Measurements from ENCODE around the gene ADGRB2.
A peak's percentile ranks its signal among the peaks of the same experiment; 100 is the strongest.

Gene ADGRB2

GRCh38 chr1:31702836-31703404 is 61.2 kb downstream of the ADGRB2 start:
- Mint-ChIP-seq H3K9me3 (no peaks in the 10 kb centered on the region), H3K36me3 (no peaks in the 10 kb centered on the region), H3K27ac (no peak overlapping the region), H3K4me1 (peaks cover 29% of the 10 kb centered on the region), H3K27me3 (peaks cover 19% of the 10 kb centered on the region), H3K4me3 (no peak overlapping the region)
- DNase-seq (ENCODE audit: low spot score in 2 of 2), result no peak
- ATAC-seq (ENCODE audit: low read depth), result no peak

- Mint-ChIP-seq H3K4me1 (peaks cover 23% of the 10 kb centered on the region), H3K4me3 (no peak overlapping the region), H3K9me3 (no peaks in the 10 kb centered on the region), H3K27ac (no peak overlapping the region), H3K36me3 (no peaks in the 10 kb centered on the region), H3K27me3 (peaks cover 15% of the 10 kb centered on the region)
- DNase-seq (ENCODE audit: low spot score in 2 of 2) (no peak), ATAC-seq (ENCODE audit: low read depth) (no peak)
These were observed 62.9 kb downstream of the ADGRB2 start for GRCh38 chr1:31701091-31701736.

- no peaks in the 10 kb centered on the region for H3K9me3 Mint-ChIP-seq
- H3K4me3 Mint-ChIP-seq, result no peak overlapping the region
- no peak for DNase-seq (ENCODE audit: low spot score in 2 of 2)
- H3K36me3 Mint-ChIP-seq, result no peaks in the 10 kb centered on the region
- H3K4me1 Mint-ChIP-seq, result peaks cover 25% of the 10 kb centered on the region
- ATAC-seq (ENCODE audit: low read depth), result no peak
- H3K27ac Mint-ChIP-seq, result no peak overlapping the region
- H3K27me3 Mint-ChIP-seq, result peaks cover 11% of the 10 kb centered on the region
These were observed 63.6 kb downstream of the ADGRB2 start for GRCh38 chr1:31700468-31701090.

GRCh38 chr1:31699341-31699891 is 64.7 kb downstream of the ADGRB2 start:
- Mint-ChIP-seq H3K4me1 (peaks cover 18% of the 10 kb centered on the region), H3K9me3 (no peaks in the 10 kb centered on the region), H3K36me3 (no peaks in the 10 kb centered on the region), H3K27ac (no peak overlapping the region), H3K27me3 (peaks cover 5% of the 10 kb centered on the region), H3K4me3 (peak overlapping the region; percentile 0)
- no peak for DNase-seq (ENCODE audit: low spot score in 2 of 2)
- ATAC-seq (ENCODE audit: low read depth), result peak; percentile 82

GRCh38 chr1:31697369-31697984 is 66.7 kb downstream of the ADGRB2 start:
- ATAC-seq (ENCODE audit: low read depth), result no peak
- Mint-ChIP-seq H3K27ac (no peak overlapping the region), H3K9me3 (no peaks in the 10 kb centered on the region), H3K36me3 (no peaks in the 10 kb centered on the region), H3K4me3 (no peak overlapping the region), H3K27me3 (peaks cover 6% of the 10 kb centered on the region), H3K4me1 (peaks cover 17% of the 10 kb centered on the region)
- DNase-seq (ENCODE audit: low spot score in 2 of 2), result no peak

- H3K4me3 Mint-ChIP-seq, result no peak overlapping the region
- no peaks in the 10 kb centered on the region for H3K36me3 Mint-ChIP-seq
- peaks cover 17% of the 10 kb centered on the region for H3K4me1 Mint-ChIP-seq
- H3K27ac Mint-ChIP-seq, result no peak overlapping the region
- ATAC-seq (ENCODE audit: low read depth) (no peak), DNase-seq (ENCODE audit: low spot score in 2 of 2) (no peak)
- peaks cover 7% of the 10 kb centered on the region for H3K27me3 Mint-ChIP-seq
- no peaks in the 10 kb centered on the region for H3K9me3 Mint-ChIP-seq
These were observed 67.9 kb downstream of the ADGRB2 start for GRCh38 chr1:31696242-31696641.

- Mint-ChIP-seq H3K4me3 (no peak overlapping the region), H3K27me3 (peaks cover 9% of the 10 kb centered on the region), H3K36me3 (no peaks in the 10 kb centered on the region), H3K4me1 (peaks cover 14% of the 10 kb centered on the region), H3K9me3 (no peaks in the 10 kb centered on the region), H3K27ac (no peak overlapping the region)
- no peak for ATAC-seq (ENCODE audit: low read depth)
- no peak for DNase-seq (ENCODE audit: low spot score in 2 of 2)
These were observed 68.8 kb downstream of the ADGRB2 start for GRCh38 chr1:31695327-31695726.

GRCh38 chr1:31694964-31695313 is 69.2 kb downstream of the ADGRB2 start:
- no peak overlapping the region for H3K4me3 Mint-ChIP-seq
- H3K4me1 Mint-ChIP-seq, result peaks cover 14% of the 10 kb centered on the region
- no peak for ATAC-seq (ENCODE audit: low read depth)
- no peak for DNase-seq (ENCODE audit: low spot score in 2 of 2)
- H3K27me3 Mint-ChIP-seq, result peaks cover 9% of the 10 kb centered on the region
- no peaks in the 10 kb centered on the region for H3K9me3 Mint-ChIP-seq
- no peak overlapping the region for H3K27ac Mint-ChIP-seq
- H3K36me3 Mint-ChIP-seq, result no peaks in the 10 kb centered on the region

GRCh38 chr1:31694069-31694963 is 69.8 kb downstream of the ADGRB2 start:
- no peak overlapping the region for H3K27ac Mint-ChIP-seq
- H3K27me3 Mint-ChIP-seq, result peaks cover 9% of the 10 kb centered on the region
- no peaks in the 10 kb centered on the region for H3K36me3 Mint-ChIP-seq
- no peaks in the 10 kb centered on the region for H3K9me3 Mint-ChIP-seq
- H3K4me3 Mint-ChIP-seq, result no peak overlapping the region
- peaks cover 9% of the 10 kb centered on the region for H3K4me1 Mint-ChIP-seq
- DNase-seq (ENCODE audit: low spot score in 2 of 2), result no peak
- ATAC-seq (ENCODE audit: low read depth), result no peak

GRCh38 chr1:31693231-31693630 is 70.9 kb downstream of the ADGRB2 start:
- Mint-ChIP-seq H3K4me1 (peaks cover 9% of the 10 kb centered on the region), H3K36me3 (no peaks in the 10 kb centered on the region), H3K9me3 (no peaks in the 10 kb centered on the region), H3K4me3 (no peak overlapping the region), H3K27ac (no peak overlapping the region), H3K27me3 (peaks cover 14% of the 10 kb centered on the region)
- DNase-seq (ENCODE audit: low spot score in 2 of 2) (no peak), ATAC-seq (ENCODE audit: low read depth) (no peak)

GRCh38 chr1:31691951-31692350 is 72.2 kb downstream of the ADGRB2 start:
- no peaks in the 10 kb centered on the region for H3K9me3 Mint-ChIP-seq
- DNase-seq (ENCODE audit: low spot score in 2 of 2) (no peak), ATAC-seq (ENCODE audit: low read depth) (no peak)
- H3K27me3 Mint-ChIP-seq, result peaks cover 14% of the 10 kb centered on the region
- no peak overlapping the region for H3K4me3 Mint-ChIP-seq
- no peak overlapping the region for H3K27ac Mint-ChIP-seq
- H3K36me3 Mint-ChIP-seq, result no peaks in the 10 kb centered on the region
- peaks cover 11% of the 10 kb centered on the region for H3K4me1 Mint-ChIP-seq

GRCh38 chr1:31691446-31691845 is 72.7 kb downstream of the ADGRB2 start:
- Mint-ChIP-seq H3K4me1 (peaks cover 11% of the 10 kb centered on the region), H3K4me3 (no peak overlapping the region), H3K9me3 (no peaks in the 10 kb centered on the region), H3K36me3 (no peaks in the 10 kb centered on the region), H3K27me3 (peaks cover 18% of the 10 kb centered on the region), H3K27ac (no peak overlapping the region)
- DNase-seq (ENCODE audit: low spot score in 2 of 2), result no peak
- ATAC-seq (ENCODE audit: low read depth), result no peak

GRCh38 chr1:31690921-31691320 is 73.2 kb downstream of the ADGRB2 start:
- Mint-ChIP-seq H3K9me3 (no peaks in the 10 kb centered on the region), H3K36me3 (no peaks in the 10 kb centered on the region), H3K27me3 (peaks cover 18% of the 10 kb centered on the region), H3K4me3 (no peak overlapping the region), H3K27ac (no peak overlapping the region), H3K4me1 (peaks cover 11% of the 10 kb centered on the region)
- ATAC-seq (ENCODE audit: low read depth), result no peak
- DNase-seq (ENCODE audit: low spot score in 2 of 2), result no peak

Data from memory B cell (primary cell).